Loucy (cell line): Measurements from ENCODE around the gene CDKL4.
A peak's percentile ranks its signal among the peaks of the same experiment; 100 is the strongest.

ENCODE experiments used
- H2AFZ ChIP-seq: fragments of 200-600 bp; sonication (generic); 2 replicates; pipeline ENCODE4 v1.6.0; 2016; ENCODE audit warnings: antibody characterized with exemption, mild to moderate bottlenecking, low read length, moderate library complexity
- H3F3A ChIP-seq: fragments of 200-600 bp; 2 replicates; pipeline ENCODE4 v1.6.0; 2016; ENCODE audit warnings: antibody characterized with exemption, low read depth, mild to moderate bottlenecking
- H3K27me3 ChIP-seq: fragments of 200-600 bp; sonication (generic); 2 replicates; pipeline ENCODE4 v1.6.1; 2014; ENCODE audit warnings: low read length, mild to moderate bottlenecking; ENCODE audit not compliant: insufficient read depth, poor library complexity, severe bottlenecking
- H3K36me3 ChIP-seq: fragments of 200-600 bp; sonication (generic); 2 replicates; pipeline ENCODE4 v1.6.1; 2016; ENCODE audit warnings: low read length; ENCODE audit not compliant: insufficient read depth
- H3K4me1 ChIP-seq: fragments of 200-600 bp; sonication (generic); 2 replicates; pipeline ENCODE4 v1.5.1; 2014; ENCODE audit warnings: low read length, mild to moderate bottlenecking; ENCODE audit not compliant: insufficient read depth, poor library complexity, severe bottlenecking
- H3K4me2 ChIP-seq: fragments of 200-600 bp; sonication (generic); 2 replicates; pipeline ENCODE4 v1.6.0; 2014; ENCODE audit warnings: antibody characterized with exemption, low read length, low read depth, mild to moderate bottlenecking; ENCODE audit not compliant: poor library complexity, severe bottlenecking
- H3K4me3 ChIP-seq: fragments of 200-600 bp; sonication (generic); 2 replicates; pipeline ENCODE4 v1.5.1; 2014; ENCODE audit warnings: low read length, mild to moderate bottlenecking, mixed read lengths; ENCODE audit not compliant: poor library complexity, severe bottlenecking
- H3K79me2 ChIP-seq: fragments of 200-600 bp; sonication (generic); 2 replicates; pipeline ENCODE4 v1.6.1; 2014; ENCODE audit warnings: low read length; ENCODE audit not compliant: insufficient read depth
- H3K9ac ChIP-seq: fragments of 200-600 bp; sonication (generic); 2 replicates; pipeline ENCODE4 v1.6.0; 2014; ENCODE audit warnings: mild to moderate bottlenecking, low read depth, low read length, moderate library complexity; ENCODE audit not compliant: poor library complexity, severe bottlenecking
- H3K9me2 ChIP-seq: fragments of 200-600 bp; sonication (generic); replicated peaks from 2 replicates; pipeline ENCODE4 v1.6.1; 2016; ENCODE audit warnings: low read depth, low read length, mixed read lengths
- H3K9me3 ChIP-seq: fragments of 200-600 bp; sonication (generic); 2 replicates; pipeline ENCODE4 v1.6.1; 2014; ENCODE audit warnings: mild to moderate bottlenecking, antibody characterized with exemption, low read length, low read depth; ENCODE audit not compliant: insufficient read depth
- H4K20me1 ChIP-seq: fragments of 200-600 bp; sonication (generic); 2 replicates; pipeline ENCODE4 v1.6.0; 2014; ENCODE audit warnings: antibody characterized with exemption, low read length, mild to moderate bottlenecking; ENCODE audit not compliant: insufficient read depth, poor library complexity, severe bottlenecking
- EZH2phosphoT487 ChIP-seq: fragments of 200-600 bp; IDR thresholded peaks from 2 replicates; pipeline ENCODE4 v1.6.1; 2018; ENCODE audit warnings: antibody characterized with exemption, mild to moderate bottlenecking, moderate library complexity, borderline replicate concordance
- TF ChIP-seq, protein P1 (sequence below): fragments of 200-600 bp; sonication (generic); conservative IDR thresholded peaks from 2 replicates; pipeline ENCODE4 v1.5.1; 2014; ENCODE audit warnings: mild to moderate bottlenecking, antibody characterized with exemption, low read length

The CDKL4 gene

DNA sequence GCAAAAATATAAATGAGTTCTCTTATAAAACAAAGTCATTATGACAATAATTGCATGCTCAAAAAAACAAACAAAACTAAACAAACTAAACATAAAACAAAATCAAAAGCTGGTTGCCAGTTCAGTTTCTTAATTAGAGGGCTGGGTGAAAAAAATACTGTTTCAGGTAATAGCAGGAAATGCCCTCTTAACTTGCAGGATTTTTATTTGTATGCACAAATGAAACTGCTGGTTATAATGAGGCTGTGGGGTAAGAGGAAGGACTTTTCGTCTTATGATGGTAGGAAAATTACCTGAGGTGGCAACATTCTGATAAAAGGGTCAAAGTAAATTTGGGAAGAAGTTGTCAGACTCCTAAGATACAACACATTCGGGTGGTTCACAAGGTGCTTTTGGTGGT is 21.5 kb upstream of the CDKL4 start:
- no peaks in the 10 kb centered on the region for H3K27me3 ChIP-seq
- H3K9me3 ChIP-seq: no peaks in the 10 kb centered on the region
- no peaks in the 10 kb centered on the region for H3K9me2 ChIP-seq
- H3F3A ChIP-seq: 0 out of 2 replicates have a peak, but pooled peaks cover 4% of the 10 kb centered on the region
- peak overlapping the region; percentile 35 for H3K4me3 ChIP-seq
- no peak overlapping the region for H2AFZ ChIP-seq
- peaks cover 26% of the 10 kb centered on the region for H3K4me1 ChIP-seq
- no peak for TF ChIP-seq EZH2phosphoT487
- TF ChIP-seq, protein P1, sequence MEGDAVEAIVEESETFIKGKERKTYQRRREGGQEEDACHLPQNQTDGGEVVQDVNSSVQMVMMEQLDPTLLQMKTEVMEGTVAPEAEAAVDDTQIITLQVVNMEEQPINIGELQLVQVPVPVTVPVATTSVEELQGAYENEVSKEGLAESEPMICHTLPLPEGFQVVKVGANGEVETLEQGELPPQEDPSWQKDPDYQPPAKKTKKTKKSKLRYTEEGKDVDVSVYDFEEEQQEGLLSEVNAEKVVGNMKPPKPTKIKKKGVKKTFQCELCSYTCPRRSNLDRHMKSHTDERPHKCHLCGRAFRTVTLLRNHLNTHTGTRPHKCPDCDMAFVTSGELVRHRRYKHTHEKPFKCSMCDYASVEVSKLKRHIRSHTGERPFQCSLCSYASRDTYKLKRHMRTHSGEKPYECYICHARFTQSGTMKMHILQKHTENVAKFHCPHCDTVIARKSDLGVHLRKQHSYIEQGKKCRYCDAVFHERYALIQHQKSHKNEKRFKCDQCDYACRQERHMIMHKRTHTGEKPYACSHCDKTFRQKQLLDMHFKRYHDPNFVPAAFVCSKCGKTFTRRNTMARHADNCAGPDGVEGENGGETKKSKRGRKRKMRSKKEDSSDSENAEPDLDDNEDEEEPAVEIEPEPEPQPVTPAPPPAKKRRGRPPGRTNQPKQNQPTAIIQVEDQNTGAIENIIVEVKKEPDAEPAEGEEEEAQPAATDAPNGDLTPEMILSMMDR: no peak
- no peaks in the 10 kb centered on the region for H3K79me2 ChIP-seq
- H3K36me3 ChIP-seq: no peaks in the 10 kb centered on the region; the same call in 1 of the 2 replicates
- H4K20me1 ChIP-seq: no peaks in the 10 kb centered on the region
- peak overlapping the region; percentile 57 for H3K4me2 ChIP-seq
- peak overlapping the region; percentile 39 for H3K9ac ChIP-seq

DNA sequence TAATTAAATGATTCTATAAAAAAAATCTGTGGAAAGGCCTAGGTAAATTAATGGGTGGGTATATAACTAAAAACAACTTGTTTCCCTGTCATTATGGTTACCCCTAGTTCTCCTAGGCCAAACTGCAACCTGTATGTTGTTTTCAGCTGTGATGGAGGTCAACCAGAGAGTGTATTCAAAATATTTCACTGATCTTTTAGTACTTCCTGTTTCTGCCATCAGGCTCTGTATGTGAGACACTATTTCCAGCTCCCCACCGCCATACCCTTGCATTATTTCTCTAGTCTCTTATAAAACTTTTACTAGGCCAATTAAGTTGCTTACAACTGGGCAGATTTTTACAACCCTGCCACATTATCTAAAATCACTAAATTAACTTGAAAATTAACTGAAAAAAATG is 21.0 kb upstream of the CDKL4 start:
- Histone ChIP-seq H3K4me2 (peak overlapping the region; percentile 57), H3K9me2 (no peaks in the 10 kb centered on the region), H3K9me3 (no peaks in the 10 kb centered on the region), H3K79me2 (no peaks in the 10 kb centered on the region), H3K4me3 (peak overlapping the region; percentile 35), H3K36me3 (peaks cover 5% of the 10 kb centered on the region; the same call in 1 of the 2 replicates), H3K4me1 (peaks cover 26% of the 10 kb centered on the region), H3K27me3 (no peaks in the 10 kb centered on the region), H3F3A (0 out of 2 replicates have a peak, but pooled peaks cover 4% of the 10 kb centered on the region), H3K9ac (peak overlapping the region; percentile 39), H2AFZ (no peak overlapping the region), H4K20me1 (no peaks in the 10 kb centered on the region)
- TF ChIP-seq, protein P1: no peak
- TF ChIP-seq EZH2phosphoT487: no peak

DNA sequence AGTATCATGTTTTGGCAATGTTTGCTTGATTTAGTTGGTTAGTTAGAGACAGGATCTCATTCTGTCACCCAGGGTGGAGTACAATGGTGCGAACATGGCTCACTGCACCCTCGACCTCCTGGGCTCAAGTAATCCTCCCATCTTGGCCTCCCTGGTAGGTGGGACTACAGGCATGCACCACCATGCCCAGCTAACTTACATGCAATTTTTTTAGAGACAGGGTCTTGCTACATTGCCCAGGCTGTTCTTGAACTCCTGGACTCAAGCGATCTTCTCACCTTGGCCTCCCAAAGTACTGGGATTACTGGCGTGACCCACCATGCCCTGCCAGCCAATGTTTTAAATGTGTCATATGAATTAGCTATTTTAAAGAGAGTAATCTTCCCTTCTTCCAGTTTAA is 16.3 kb upstream of the CDKL4 start:
- Histone ChIP-seq H3K4me2 (no peak overlapping the region), H3K79me2 (no peaks in the 10 kb centered on the region), H2AFZ (no peak overlapping the region), H3F3A (0 out of 2 replicates have a peak, but pooled peaks cover under 1% of the 10 kb centered on the region), H4K20me1 (no peaks in the 10 kb centered on the region), H3K9me2 (no peaks in the 10 kb centered on the region), H3K9ac (no peak overlapping the region), H3K36me3 (peaks cover 10% of the 10 kb centered on the region; the same call in 1 of the 2 replicates), H3K27me3 (no peaks in the 10 kb centered on the region), H3K4me1 (peaks cover 10% of the 10 kb centered on the region), H3K4me3 (no peak overlapping the region), H3K9me3 (no peaks in the 10 kb centered on the region)
- no peak for TF ChIP-seq EZH2phosphoT487
- TF ChIP-seq, protein P1: no peak
